KMS-11 (cell line): Measurements from ENCODE around the gene KMT2C.
A peak's percentile ranks its signal among the peaks of the same experiment; 100 is the strongest.
"Not testable (repeated sequence)": the region's sequence is repeated elsewhere in the genome, so short reads cannot be mapped to it uniquely, and the experiment has no call there.

ENCODE experiments used
- H2AFZ ChIP-seq: fragments of 200-600 bp; sonication (generic); 2 replicates; pipeline ENCODE4 v1.6.1; 2016; ENCODE audit warnings: antibody characterized with exemption, mixed run types, low read depth
- H3K27ac ChIP-seq: fragments of 200-600 bp; sonication (generic); 2 replicates; pipeline ENCODE4 v1.6.1; 2016; ENCODE audit warnings: mild to moderate bottlenecking, mixed run types
- H3K27me3 ChIP-seq: fragments of 200-600 bp; sonication (generic); 2 replicates; pipeline ENCODE4 v1.6.1; 2017; ENCODE audit warnings: mild to moderate bottlenecking, low read depth, mixed run types, moderate library complexity; ENCODE audit not compliant: insufficient read depth
- H3K36me3 ChIP-seq: fragments of 200-600 bp; sonication (generic); 2 replicates; pipeline ENCODE4 v1.6.1; 2017; ENCODE audit warnings: mild to moderate bottlenecking, mixed run types; ENCODE audit not compliant: insufficient read depth
- H3K4me1 ChIP-seq: fragments of 200-600 bp; sonication (generic); 2 replicates; pipeline ENCODE4 v1.6.1; 2016; ENCODE audit warnings: mild to moderate bottlenecking, low read depth, mixed run types; ENCODE audit not compliant: poor library complexity, severe bottlenecking
- H3K4me2 ChIP-seq: fragments of 200-600 bp; sonication (generic); 2 replicates; pipeline ENCODE4 v1.7.0; 2016; ENCODE audit warnings: mild to moderate bottlenecking, mixed run types
- H3K4me3 ChIP-seq: fragments of 200-600 bp; sonication (generic); IDR thresholded peaks from 2 replicates; pipeline ENCODE4 v1.6.1; 2017; ENCODE audit warnings: low read depth, low read length, mixed read lengths; ENCODE audit not compliant: insufficient read depth
- H3K79me2 ChIP-seq: fragments of 200-600 bp; sonication (generic); 2 replicates; pipeline ENCODE4 v1.6.1; 2016; ENCODE audit warnings: low read depth, mixed run types; ENCODE audit not compliant: insufficient read depth
- H3K9ac ChIP-seq: fragments of 200-600 bp; sonication (generic); 2 replicates; pipeline ENCODE4 v1.6.1; 2016; ENCODE audit warnings: mild to moderate bottlenecking, mixed run types
- H4K20me1 ChIP-seq: fragments of 200-600 bp; sonication (generic); 2 replicates; pipeline ENCODE4 v1.6.1; 2016; ENCODE audit warnings: mild to moderate bottlenecking, mixed run types; ENCODE audit not compliant: insufficient read depth
- CTCF ChIP-seq: fragments of 200-600 bp; sonication (generic); conservative IDR thresholded peaks from 2 replicates; pipeline ENCODE4 v1.6.1; 2017; ENCODE audit warnings: low read depth, mild to moderate bottlenecking, antibody characterized with exemption, low read length, moderate library complexity, mixed read lengths

KMT2C gene

GRCh38 chr7:152442330-152442835, 6.6 kb upstream of the KMT2C start:
- Histone ChIP-seq H3K36me3 (no peaks in the 10 kb centered on the region), H4K20me1 (no peaks in the 10 kb centered on the region), H3K79me2 (no peaks in the 10 kb centered on the region), H3K9ac (no peak overlapping the region), H3K27me3 (no peaks in the 10 kb centered on the region), H2AFZ (no peak overlapping the region), H3K27ac (no peak overlapping the region), H3K4me1 (peaks cover 6% of the 10 kb centered on the region), H3K4me3 (no peak overlapping the region), H3K4me2 (no peak overlapping the region)
- TF ChIP-seq CTCF: no peak

- not testable (repeated sequence) for H3K4me1 ChIP-seq, H3K27me3 ChIP-seq, H3K4me3 ChIP-seq, H3K4me2 ChIP-seq, H2AFZ ChIP-seq, H3K79me2 ChIP-seq, H3K27ac ChIP-seq, H3K36me3 ChIP-seq, H4K20me1 ChIP-seq, H3K9ac ChIP-seq
These were observed 6.0 kb upstream of the KMT2C start for GRCh38 chr7:152441810-152442209.

GRCh38 chr7:152441168-152441567, 5.4 kb upstream of the KMT2C start:
- not testable (repeated sequence) for H3K27ac ChIP-seq, H3K36me3 ChIP-seq, H3K79me2 ChIP-seq, H3K9ac ChIP-seq, H3K27me3 ChIP-seq, H2AFZ ChIP-seq, H3K4me2 ChIP-seq, H3K4me3 ChIP-seq, H3K4me1 ChIP-seq, H4K20me1 ChIP-seq

GRCh38 chr7:152438017-152438416, 2.2 kb upstream of the KMT2C start:
- H3K4me2 ChIP-seq, H3K27ac ChIP-seq, H2AFZ ChIP-seq, H3K4me3 ChIP-seq, H3K9ac ChIP-seq, H3K27me3 ChIP-seq, H3K36me3 ChIP-seq: not testable (repeated sequence)
- peaks cover 22% of the 10 kb centered on the region for H3K79me2 ChIP-seq
- H4K20me1 ChIP-seq: peaks cover 14% of the 10 kb centered on the region; the same call in 1 of the 2 replicates
- peaks cover 12% of the 10 kb centered on the region for H3K4me1 ChIP-seq

- peak overlapping the region; percentile 53 for H3K4me2 ChIP-seq
- peaks cover 24% of the 10 kb centered on the region for H4K20me1 ChIP-seq
- H3K9ac ChIP-seq: peak overlapping the region; percentile 90
- H3K79me2 ChIP-seq: peaks cover 31% of the 10 kb centered on the region
- not testable (repeated sequence) for H3K4me3 ChIP-seq, H3K27me3 ChIP-seq, H3K36me3 ChIP-seq
- peaks cover 22% of the 10 kb centered on the region for H3K4me1 ChIP-seq
- H3K27ac ChIP-seq: peak overlapping the region; percentile 89
- H2AFZ ChIP-seq: peak overlapping the region; percentile 96
These were observed 1.2 kb upstream of the KMT2C start for GRCh38 chr7:152436931-152437575.

GRCh38 chr7:152436111-152436930, 518 bp upstream of the KMT2C start:
- Histone ChIP-seq H3K4me3 (no peak overlapping the region), H3K4me2 (peak overlapping the region; percentile 53), H3K27me3 (no peaks in the 10 kb centered on the region), H3K9ac (peak overlapping the region; percentile 90), H2AFZ (peak overlapping the region; percentile 96), H3K27ac (peak overlapping the region; percentile 89), H3K36me3 (no peaks in the 10 kb centered on the region), H3K79me2 (peaks cover 39% of the 10 kb centered on the region), H4K20me1 (peaks cover 29% of the 10 kb centered on the region), H3K4me1 (peaks cover 29% of the 10 kb centered on the region)
- TF ChIP-seq CTCF: no peak

GRCh38 chr7:152434511-152435383, 1.1 kb downstream of the KMT2C start:
- peak overlapping the region; percentile 70 for H3K9ac ChIP-seq
- H3K27me3 ChIP-seq, H3K36me3 ChIP-seq, H3K4me3 ChIP-seq: not testable (repeated sequence)
- peaks cover 45% of the 10 kb centered on the region for H3K4me1 ChIP-seq
- H4K20me1 ChIP-seq: peaks cover 40% of the 10 kb centered on the region
- peak overlapping the region; percentile 35 for H2AFZ ChIP-seq
- peak overlapping the region; percentile 76 for H3K27ac ChIP-seq
- H3K79me2 ChIP-seq: peaks cover 54% of the 10 kb centered on the region
- peak overlapping the region; percentile 90 for H3K4me2 ChIP-seq
